Panc1 (cell line): ENCODE data around the gene NMD3. TPM values are rescaled to one million over a fixed set of nuclear protein-coding genes. Genes with fewer than 3 reads are reported as not detected.

Source experiments
- ATAC-seq: fragments of 200-7000 bp; cut with Tn5 transposase; 2 replicates; pipeline ENCODE4 v1.9.1; 2020; ENCODE audit warnings: mild to moderate bottlenecking, moderate library complexity
- BruUV-seq: library from RNA; stranded (reverse); fragments of 400-500 nt; replicated peaks from 2 replicates; lab custom pipeline; 2021; lab: Mats Ljungman, UMichigan
- CTCF ChIA-PET: fragments of 300-600 bp; sonication (Branson Sonifier 250); formaldehyde crosslinking; loops from one replicate; lab custom pipeline; 2022; ENCODE audit warnings: antibody characterized with exemption; lab: Charles Lee
- POLR2A ChIA-PET: fragments of 300-600 bp; sonication (Branson Sonifier 250); formaldehyde crosslinking; loops from one replicate; lab custom pipeline; 2022; ENCODE audit warnings: antibody characterized with exemption; lab: Charles Lee
- DNase-seq: peaks from one replicate; pipeline ENCODE4 v3.0.0-alpha.2; 2010; ENCODE audit warnings: low read depth, low spot score
- H3K27ac ChIP-seq: 2 replicates; pipeline ENCODE4 v1.5.1; 2011; ENCODE audit warnings: mild to moderate bottlenecking, low read length, inconsistent platforms
- H3K27me3 ChIP-seq: fragments of 200-500 bp; sonication (Bioruptor generic); 2 replicates; pipeline ENCODE4 v1.6.0; 2014; ENCODE audit warnings: low read length, inconsistent platforms; ENCODE audit not compliant: control insufficient read depth, insufficient read depth
- H3K36me3 ChIP-seq: fragments of 200-500 bp; sonication (Bioruptor generic); 2 replicates; pipeline ENCODE4 v1.5.1; 2014; ENCODE audit warnings: inconsistent platforms, mild to moderate bottlenecking, low read length, moderate library complexity; ENCODE audit not compliant: control insufficient read depth, insufficient read depth
- H3K4me1 ChIP-seq: 2 replicates; pipeline ENCODE4 v1.5.1; 2011; ENCODE audit warnings: inconsistent platforms, mild to moderate bottlenecking, low read length, moderate library complexity; ENCODE audit not compliant: control insufficient read depth, insufficient read depth
- H3K4me3 ChIP-seq, 2 experiments: 2 replicates each; pipeline ENCODE4 v1.5.1; 2011 to 2012; ENCODE audit warnings: low read depth in 2 of 2, low read length in 2 of 2, mild to moderate bottlenecking in 2 of 2, inconsistent platforms in 1 of 2, moderate library complexity in 1 of 2
- H3K9me3 ChIP-seq: fragments of 200-500 bp; sonication (Bioruptor generic); 2 replicates; pipeline ENCODE4 v1.5.1; 2014; ENCODE audit warnings: low read depth, mild to moderate bottlenecking, inconsistent platforms, low read length, moderate library complexity; ENCODE audit not compliant: control insufficient read depth, insufficient read depth
- CTCF ChIP-seq: fragments of 450-650 bp; IDR thresholded peaks from 2 replicates; pipeline ENCODE4 v1.5.1; 2017; ENCODE audit warnings: mild to moderate bottlenecking
- POLR2AphosphoS5 ChIP-seq: IDR thresholded peaks from 2 replicates; pipeline ENCODE4 v1.6.1; 2012; ENCODE audit warnings: mild to moderate bottlenecking, low read depth, low read length, moderate library complexity
- REST ChIP-seq, 2 experiments: IDR thresholded peaks; 2 replicates each; pipeline ENCODE4 v1.6.1; 2011 to 2012; ENCODE audit warnings: low read depth in 2 of 2, control low read depth in 1 of 2, low read length in 1 of 2, mild to moderate bottlenecking in 1 of 2, moderate library complexity in 1 of 2; ENCODE audit not compliant: insufficient read depth in 1 of 2
- SIN3A ChIP-seq: IDR thresholded peaks from 2 replicates; pipeline ENCODE4 v1.6.1; 2012; ENCODE audit warnings: low read depth, mild to moderate bottlenecking, low read length, moderate library complexity, borderline replicate concordance; ENCODE audit not compliant: insufficient read depth
- TCF7L2 ChIP-seq: IDR thresholded peaks from 2 replicates; pipeline ENCODE4 v1.6.1; 2011; ENCODE audit warnings: mild to moderate bottlenecking, low read depth, low read length, inconsistent platforms
- in situ Hi-C: cut with HindIII; loops from 2 replicates; pipeline ENCODE4 v1.10.0; 2016; ENCODE audit warnings: low sequenced_read_pairs, low pct_unique_long_range_greater_than_20kb
- intact Hi-C: fragments of 100-400 bp; cut with micrococcal nuclease; formaldehyde crosslinking; loops from one replicate; pipeline ENCODE4 v1.10.0; 2022; ENCODE audit not compliant: unreplicated experiment
- total RNA-seq: library from RNA; stranded (reverse); gene quantifications from one replicate; pipeline ENCODE4 v1.2.1, GENCODE V29; 2021; ENCODE audit not compliant: unreplicated experiment

NMD3 gene
- total RNA-seq, 1 experiment from 2014 or later, result 64.6 TPM

GRCh38 chr3:161222662-161223061 lies 1.6 kb downstream of the NMD3 start:
- Histone ChIP-seq H3K9me3 (0 out of 2 replicates have a peak, but pooled peaks cover 4% of the 10 kb centered on the region), H3K4me1 (peaks cover 14% of the 10 kb centered on the region), H3K36me3 (peaks cover 15% of the 10 kb centered on the region), H3K27ac (peak overlapping the region; percentile 99), H3K27me3 (no peaks in the 10 kb centered on the region), H3K4me3 (peak overlapping the region; percentile 73 to 88)
- in situ Hi-C loops (no loop called here), intact Hi-C loops (loop anchor here (5.0 to 10.0 kb wide), 2 partner anchors 115 to 518 kb away; partner anchors contain the start of gene B3GALNT1)
- ChIA-PET CTCF (no interaction called here), POLR2A (interaction anchor here (0.7 kb wide), 2 partner anchors 479 to 550 kb away, joined by 3 to 4 read pairs; no protein-coding TSS in a partner anchor)
- no peak for ATAC-seq
- TSS peak; percentile 64 for BruUV-seq
- DNase-seq, result no peak
- TF ChIP-seq REST (IDR thresholded peaks at IDR 0.05; ENCODE audit: insufficient read depth in 1 of 2, low read depth in 2 of 2, low read length in 1 of 2), result no peak
- no peak for TF ChIP-seq TCF7L2
- TF ChIP-seq POLR2AphosphoS5, result no peak
- TF ChIP-seq CTCF, result no peak
- no peak for TF ChIP-seq SIN3A

GRCh38 chr3:161224786-161225185 lies 3.7 kb downstream of the NMD3 start:
- H3K27ac ChIP-seq, result no peak overlapping the region
- in situ Hi-C loops, result no loop called here
- no peaks in the 10 kb centered on the region for H3K27me3 ChIP-seq
- ATAC-seq (no peak), DNase-seq (no peak)
- BruUV-seq, result no TSS peak
- TF ChIP-seq REST (IDR thresholded peaks at IDR 0.05; ENCODE audit: insufficient read depth in 1 of 2, low read depth in 2 of 2, low read length in 1 of 2), result no peak
- no peak for TF ChIP-seq TCF7L2
- TF ChIP-seq POLR2AphosphoS5, result no peak
- no peak for TF ChIP-seq SIN3A
- no peak for TF ChIP-seq CTCF
- ChIA-PET CTCF (no interaction called here), POLR2A (no interaction called here)
- H3K9me3 ChIP-seq, result 0 out of 2 replicates have a peak, but pooled peaks cover 4% of the 10 kb centered on the region
- peaks cover 14% of the 10 kb centered on the region for H3K4me1 ChIP-seq
- peaks cover 24% of the 10 kb centered on the region for H3K36me3 ChIP-seq
- H3K4me3 ChIP-seq, result no peak overlapping the region
- intact Hi-C loops, result loop anchor here (5.0 to 10.0 kb wide), 2 partner anchors 117 to 520 kb away; partner anchors contain the start of gene B3GALNT1
